ENCODE data around the gene RCOR2. TPM values are rescaled to one million over a fixed set of nuclear protein-coding genes. Genes with fewer than 3 reads are reported as not detected.

The RCOR2 gene
- total RNA-seq, 1 experiment from 2014 or later: 2.0 TPM

Small RNA genes lying within 50 kb of the gene (small RNA-seq; reads per million reads assigned to genes)
- gene RNU6-1306P: not detected

Other genes starting within 250 kb of the RCOR2 start
- gene ATL3, start 245.8 kb downstream of the RCOR2 start, total RNA-seq (2014; rRNA removed; shearing (Covaris generic)): 25.7 and 29.2 TPM in 2 replicates
- gene RTN3, start 235.7 kb downstream of the RCOR2 start, total RNA-seq (2014; rRNA removed; shearing (Covaris generic)): 84.2 and 89.2 TPM in 2 replicates
- gene ZFTA, start 148.4 kb downstream of the RCOR2 start, total RNA-seq (2014; rRNA removed; shearing (Covaris generic)): 22.1 and 35.2 TPM in 2 replicates
- 37.6 and 44.9 TPM in 2 replicates for gene SPINDOC, start 103.7 kb downstream of the RCOR2 start, total RNA-seq (2014; rRNA removed; shearing (Covaris generic))
- gene MARK2, start 78.1 kb downstream of the RCOR2 start, total RNA-seq (2014; rRNA removed; shearing (Covaris generic)): 75.6 and 96.1 TPM in 2 replicates
- 14.9 and 20.0 TPM in 2 replicates for gene NAA40, start 21.8 kb upstream of the RCOR2 start, total RNA-seq (2014; rRNA removed; shearing (Covaris generic))
- gene COX8A, start 57.5 kb upstream of the RCOR2 start, total RNA-seq (2014; rRNA removed; shearing (Covaris generic)): 1,404 and 1,625 TPM in 2 replicates
- gene OTUB1, start 69.3 kb upstream of the RCOR2 start, total RNA-seq (2014; rRNA removed; shearing (Covaris generic)): 131 and 140 TPM in 2 replicates
- 0.15 TPM in 1 of 2 replicates, not detected in the other for gene FLRT1, start 118.8 kb upstream of the RCOR2 start, total RNA-seq (2014; rRNA removed; shearing (Covaris generic))
- gene MACROD1, start 248.9 kb upstream of the RCOR2 start, total RNA-seq (2014; rRNA removed; shearing (Covaris generic)): 184 and 226 TPM in 2 replicates